ENCODE measurements around the gene AIF1L.

DNA sequence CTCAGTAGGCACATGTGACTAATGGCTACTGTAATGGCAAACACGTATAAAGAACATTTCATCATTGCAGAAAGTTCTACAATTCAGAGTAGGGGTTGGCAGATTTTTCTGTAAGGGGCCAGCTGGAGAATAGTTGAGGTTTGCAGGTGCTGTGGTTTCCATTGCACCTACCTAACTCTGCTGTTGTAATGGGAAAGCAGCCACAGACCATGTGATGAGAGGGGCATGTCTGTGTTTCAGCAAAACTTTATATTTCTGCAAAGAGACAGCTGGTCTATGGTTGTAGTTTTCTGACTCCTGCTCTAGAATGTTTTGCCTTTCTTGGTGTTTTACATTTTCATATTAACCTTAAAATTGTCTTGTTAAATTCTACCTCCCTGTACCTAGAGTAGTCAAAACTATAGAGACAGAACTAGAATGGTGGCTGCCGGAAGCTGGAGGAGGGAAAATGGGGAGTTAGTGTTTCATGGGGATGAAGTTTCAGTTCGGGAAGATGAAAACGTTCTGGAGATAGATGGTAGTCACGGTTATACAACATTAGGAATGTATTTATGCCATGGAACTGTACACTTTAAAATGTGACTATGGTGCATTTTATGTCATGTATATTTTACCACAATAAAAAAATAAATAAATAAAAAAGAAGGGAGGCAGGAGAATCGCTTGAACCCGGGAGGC lies 73.4 kb downstream of the AIF1L start:
- TF ChIP-seq, protein P1, sequence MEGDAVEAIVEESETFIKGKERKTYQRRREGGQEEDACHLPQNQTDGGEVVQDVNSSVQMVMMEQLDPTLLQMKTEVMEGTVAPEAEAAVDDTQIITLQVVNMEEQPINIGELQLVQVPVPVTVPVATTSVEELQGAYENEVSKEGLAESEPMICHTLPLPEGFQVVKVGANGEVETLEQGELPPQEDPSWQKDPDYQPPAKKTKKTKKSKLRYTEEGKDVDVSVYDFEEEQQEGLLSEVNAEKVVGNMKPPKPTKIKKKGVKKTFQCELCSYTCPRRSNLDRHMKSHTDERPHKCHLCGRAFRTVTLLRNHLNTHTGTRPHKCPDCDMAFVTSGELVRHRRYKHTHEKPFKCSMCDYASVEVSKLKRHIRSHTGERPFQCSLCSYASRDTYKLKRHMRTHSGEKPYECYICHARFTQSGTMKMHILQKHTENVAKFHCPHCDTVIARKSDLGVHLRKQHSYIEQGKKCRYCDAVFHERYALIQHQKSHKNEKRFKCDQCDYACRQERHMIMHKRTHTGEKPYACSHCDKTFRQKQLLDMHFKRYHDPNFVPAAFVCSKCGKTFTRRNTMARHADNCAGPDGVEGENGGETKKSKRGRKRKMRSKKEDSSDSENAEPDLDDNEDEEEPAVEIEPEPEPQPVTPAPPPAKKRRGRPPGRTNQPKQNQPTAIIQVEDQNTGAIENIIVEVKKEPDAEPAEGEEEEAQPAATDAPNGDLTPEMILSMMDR (IDR thresholded peaks at IDR 0.05), result no peak
- no peak for TF ChIP-seq POLR2AphosphoS5 (IDR thresholded peaks at IDR 0.05)
